HG03175 (cell line): Measurements from ENCODE around the gene SACM1L.

Experiments
- ATAC-seq: cut with Tn5 transposase; IDR thresholded peaks from one replicate; pipeline ENCODE4 v1.9.1; 2021; ENCODE audit warnings: mild to moderate bottlenecking, moderate library complexity; ENCODE audit not compliant: unreplicated experiment

SACM1L gene

DNA sequence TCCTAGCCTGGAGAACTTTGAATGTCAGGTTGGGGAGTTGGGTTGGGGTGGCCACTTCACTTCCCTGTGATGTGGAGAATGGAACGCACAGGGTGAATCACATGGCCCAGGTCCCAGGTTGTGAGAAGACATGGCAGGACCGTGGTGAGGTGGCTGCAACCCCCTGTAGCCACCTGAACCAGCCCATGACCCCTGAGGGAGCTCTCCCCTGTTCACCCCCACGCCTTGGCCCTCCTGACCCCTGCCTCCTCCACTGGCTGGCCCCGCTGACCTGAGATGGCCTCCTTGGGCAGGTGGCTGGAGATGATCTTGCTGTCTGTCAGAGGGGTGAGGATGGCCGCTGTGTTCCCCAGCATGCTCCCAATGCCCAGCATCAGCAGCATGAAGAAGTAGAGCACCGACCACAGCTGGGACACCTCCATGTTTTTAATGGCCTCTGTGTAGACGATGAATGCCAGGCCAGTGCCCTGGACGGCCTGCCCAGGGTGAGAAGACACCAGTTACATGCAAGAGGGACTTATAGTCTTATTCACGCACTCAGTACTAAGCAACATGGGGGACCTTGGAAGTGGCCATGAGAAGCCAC is 76.2 kb downstream of the SACM1L start:
- ATAC-seq: no peak

DNA sequence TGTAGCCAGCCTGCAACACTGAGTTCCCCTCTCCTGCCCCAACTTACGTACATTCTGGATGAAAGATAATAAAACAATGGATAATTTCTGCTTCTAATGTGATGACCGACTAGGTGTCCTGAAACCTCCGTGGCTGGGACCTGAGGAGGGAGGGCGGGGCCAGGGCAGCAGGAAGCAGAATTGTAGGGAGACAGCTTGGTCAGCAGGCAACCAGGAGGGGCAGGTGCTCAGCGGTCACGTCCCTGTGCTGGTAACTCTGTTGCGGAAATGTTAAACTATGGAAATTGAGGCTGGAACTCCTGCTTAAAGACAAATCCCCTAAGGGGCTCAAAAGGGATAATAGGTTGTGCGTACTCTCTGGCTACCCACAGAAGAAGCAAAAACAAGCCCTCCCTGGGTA is 76.8 kb downstream of the SACM1L start:
- no peak for ATAC-seq

DNA sequence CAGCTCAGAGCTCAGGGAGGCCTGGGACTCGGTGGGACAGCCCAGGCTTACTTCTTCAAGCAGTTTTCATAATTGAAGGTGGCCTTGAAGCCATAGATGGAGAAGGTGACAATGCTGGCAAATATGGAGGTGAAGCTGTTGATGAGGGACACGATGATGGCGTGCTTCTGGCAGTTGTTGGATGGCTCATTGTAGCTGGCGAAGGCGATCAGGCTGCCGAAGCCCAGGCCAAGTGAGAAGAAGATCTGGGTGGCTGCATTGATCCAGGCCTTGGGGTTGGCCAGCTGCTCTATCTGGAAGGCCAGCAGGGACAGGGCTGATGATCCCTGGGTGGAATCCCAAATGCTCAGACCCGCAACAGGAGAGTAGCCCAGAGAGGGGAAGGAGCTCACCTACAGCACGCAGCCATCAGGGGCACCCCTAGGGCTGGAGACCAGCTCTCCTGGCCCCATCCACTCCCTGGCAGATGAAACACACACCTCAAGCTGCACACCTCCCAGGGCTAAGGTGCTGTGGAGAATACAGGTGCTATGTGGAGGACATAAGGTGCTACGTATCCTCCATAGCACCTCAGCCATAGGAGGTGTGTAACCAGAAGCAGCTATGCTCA is 82.1 kb downstream of the SACM1L start:
- no peak for ATAC-seq

DNA sequence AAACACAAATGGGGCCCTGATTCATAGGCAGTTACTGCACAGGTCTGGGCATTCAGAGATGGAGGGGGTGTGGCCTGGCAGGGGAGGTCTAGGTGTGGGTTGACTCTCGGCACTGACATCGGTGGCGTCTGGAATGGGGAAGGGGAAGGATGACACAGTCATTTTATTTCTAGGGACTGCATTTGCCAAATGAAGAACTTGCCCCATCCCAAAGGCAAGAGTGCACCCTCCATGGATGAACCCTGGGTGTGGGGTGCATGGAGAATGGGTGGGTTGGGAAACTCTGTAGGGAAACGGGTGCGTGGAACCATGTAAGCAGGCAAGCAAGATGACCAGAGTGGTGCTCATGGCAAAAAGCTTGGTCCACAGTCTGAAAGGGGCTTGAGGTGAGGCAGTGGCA is 82.6 kb downstream of the SACM1L start:
- ATAC-seq: no peak

DNA sequence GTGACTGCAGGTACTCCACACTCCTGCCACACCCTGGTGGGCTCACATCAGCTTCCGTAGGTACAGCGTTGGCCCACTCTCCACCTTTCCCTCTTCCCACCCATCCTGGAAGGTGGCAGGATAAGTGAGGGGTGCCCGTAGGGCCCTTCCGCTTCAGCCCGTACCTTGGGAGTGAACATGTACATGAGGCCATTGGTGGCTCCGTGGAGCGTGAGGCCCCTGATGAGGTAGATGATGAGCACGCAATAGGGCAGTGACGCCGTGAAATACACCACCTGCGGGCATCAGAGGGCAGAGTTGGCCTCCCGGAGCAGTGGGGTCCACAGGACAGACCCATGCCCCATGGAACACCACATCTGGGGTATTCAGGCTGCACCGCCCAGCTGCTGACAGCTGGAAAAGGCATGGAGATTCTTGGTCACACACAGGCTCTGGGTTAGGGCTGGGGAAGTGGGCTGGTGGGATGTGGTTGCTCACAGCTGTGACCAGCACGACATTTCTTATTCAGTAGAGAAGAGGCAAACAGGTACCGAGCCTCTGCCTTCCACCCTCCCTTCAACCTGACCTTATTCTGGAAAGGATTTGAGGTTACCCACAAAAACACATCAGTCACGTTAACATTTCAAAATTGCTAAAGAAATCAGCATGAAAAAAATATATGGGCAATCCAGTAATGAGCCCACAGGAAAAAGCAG is 83.3 kb downstream of the SACM1L start:
- ATAC-seq: no peak

DNA sequence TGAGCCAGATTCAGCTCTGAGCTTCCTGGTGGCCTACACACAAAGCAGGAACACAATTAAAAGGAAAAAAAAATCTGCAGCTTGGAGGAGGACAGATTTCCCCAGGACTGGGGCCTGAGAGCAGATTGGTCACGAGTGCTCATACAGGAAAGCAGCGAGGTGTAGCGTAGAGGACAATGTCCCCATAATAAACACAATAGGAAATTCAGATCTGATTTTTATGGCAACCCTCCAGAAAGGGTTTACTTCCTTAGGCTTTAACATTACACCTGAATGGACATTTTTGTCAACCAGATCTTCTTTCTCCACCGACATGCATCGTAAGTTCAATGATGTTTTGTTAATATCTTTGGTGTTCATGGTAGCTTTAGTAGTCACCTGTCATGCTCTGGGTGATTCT is 83.9 kb downstream of the SACM1L start:
- no peak for ATAC-seq

DNA sequence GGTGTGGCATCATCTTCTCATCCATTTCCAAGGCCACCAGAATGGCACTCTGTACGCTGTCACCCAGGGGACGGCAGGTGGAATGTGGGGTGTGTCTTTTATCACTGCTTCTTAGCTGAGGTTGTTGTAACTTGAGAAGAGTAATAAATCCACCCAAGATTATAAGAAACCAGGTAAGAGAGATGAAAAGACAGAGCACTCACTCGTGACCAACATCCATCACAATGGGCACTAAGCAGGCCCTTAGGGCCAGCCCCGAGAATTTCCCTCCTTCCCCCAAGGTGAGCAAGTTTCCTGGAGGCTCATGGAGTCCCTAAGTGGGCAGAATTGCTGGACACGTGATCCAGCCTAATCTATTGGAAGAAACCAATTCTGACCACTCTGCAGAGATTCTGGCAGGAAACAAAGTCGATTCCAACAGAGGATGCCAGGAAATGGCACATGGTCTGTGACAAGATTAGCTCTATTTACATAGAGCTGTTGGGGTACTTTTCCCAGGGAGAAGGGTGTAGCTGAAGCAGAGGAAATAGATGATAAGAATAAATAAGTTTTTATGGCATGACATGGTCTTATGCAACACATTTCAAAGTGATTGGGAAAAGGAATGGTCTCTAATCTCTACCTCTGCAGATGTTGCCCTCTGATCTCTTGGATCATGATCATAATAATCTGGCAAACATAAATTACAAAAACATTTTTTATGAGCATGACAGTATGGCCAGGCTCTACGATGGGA is 84.7 kb downstream of the SACM1L start:
- no peak for ATAC-seq

DNA sequence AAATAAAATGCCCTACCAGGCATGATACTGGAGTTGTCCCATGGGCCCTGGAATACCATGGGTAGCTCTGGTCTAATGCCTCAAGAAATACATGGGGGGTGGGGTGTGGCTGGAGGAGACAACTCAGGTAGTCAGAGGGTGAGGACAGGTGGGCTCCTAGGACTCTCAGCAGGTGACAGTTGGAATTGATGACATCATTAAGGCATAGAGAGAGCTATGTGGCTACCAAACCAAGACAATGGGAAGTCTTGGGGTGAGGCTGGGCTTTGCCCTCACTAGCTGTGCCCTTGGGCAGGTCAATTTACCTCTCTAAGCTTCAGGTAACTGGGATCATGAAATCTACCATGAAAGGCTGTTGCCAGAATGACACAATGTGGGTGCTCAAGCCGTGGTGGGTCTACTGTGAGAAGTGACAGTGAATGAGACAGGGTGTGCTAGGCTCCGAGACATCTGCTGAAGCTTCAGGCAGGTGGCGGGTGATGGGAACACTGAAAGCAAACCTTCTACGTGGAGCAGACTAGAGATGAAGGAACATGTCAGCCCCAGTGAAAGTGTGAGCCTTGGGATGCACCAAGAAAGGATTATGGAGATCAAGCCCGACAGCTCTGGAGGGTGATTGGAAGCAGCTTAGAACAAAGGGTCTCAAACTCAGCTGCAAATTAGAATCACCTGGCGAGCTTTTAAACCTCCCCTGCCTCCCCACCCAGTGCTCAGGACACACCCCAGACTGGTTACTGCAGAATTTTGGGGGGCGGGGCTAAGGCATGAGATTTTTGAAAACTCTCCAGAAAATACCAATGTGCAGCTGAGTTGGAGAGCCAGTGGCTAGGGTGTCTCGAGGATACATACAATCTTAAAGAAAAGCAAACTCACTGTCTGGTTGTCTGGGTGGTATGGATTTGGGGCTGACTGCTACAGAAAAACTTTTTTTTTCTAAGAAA is 85.7 kb downstream of the SACM1L start:
- ATAC-seq: no peak

DNA sequence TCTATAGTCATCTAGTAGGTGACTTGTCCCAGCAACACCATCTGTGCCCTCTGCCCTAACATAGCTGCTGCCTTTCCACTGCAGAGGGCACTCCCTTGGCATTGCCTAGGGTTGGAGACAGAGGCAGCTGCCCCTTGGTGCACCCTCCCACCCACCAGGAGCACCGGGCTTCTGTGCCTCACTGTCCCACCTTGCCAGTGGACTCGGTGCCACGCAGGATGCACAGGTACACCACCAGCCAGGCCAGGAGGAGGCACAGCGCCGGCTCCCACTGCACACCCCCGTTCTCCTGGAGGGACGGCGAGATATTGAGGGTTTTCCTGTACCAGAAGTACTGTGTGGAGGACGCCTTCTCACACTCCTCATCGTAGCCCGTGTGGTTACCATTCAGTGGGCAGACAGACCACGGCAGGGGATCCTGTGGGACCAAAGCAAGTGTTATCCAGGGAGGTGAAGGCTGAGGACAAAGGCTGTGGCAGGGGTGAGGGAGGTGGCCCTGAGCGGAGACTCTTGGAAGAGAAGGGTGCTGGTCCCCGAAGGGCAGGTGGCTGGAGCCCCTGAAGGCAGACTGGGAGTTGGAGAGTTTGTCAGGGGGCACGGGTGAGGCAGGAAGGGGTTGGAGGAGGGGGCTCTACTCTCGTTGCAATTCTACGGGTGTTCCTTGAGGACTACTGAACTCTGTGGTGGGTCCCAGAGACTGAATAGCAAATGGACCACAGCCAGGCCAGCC is 86.5 kb downstream of the SACM1L start:
- ATAC-seq: no peak

DNA sequence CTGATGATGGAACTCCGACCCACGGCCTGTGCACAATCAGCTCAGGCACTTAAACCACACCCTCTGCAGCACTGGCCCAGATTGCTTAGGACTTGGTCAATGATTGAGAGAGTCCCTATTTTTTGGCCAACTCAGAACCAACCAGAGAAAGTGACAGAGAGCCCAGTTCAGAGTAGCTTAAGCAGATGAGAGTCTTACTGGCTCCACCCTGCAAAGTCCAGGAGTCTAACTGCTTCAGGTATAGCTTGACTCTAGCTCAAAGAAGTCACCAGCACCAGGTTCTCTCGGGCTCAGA is 87.1 kb downstream of the SACM1L start:
- ATAC-seq: no peak

DNA sequence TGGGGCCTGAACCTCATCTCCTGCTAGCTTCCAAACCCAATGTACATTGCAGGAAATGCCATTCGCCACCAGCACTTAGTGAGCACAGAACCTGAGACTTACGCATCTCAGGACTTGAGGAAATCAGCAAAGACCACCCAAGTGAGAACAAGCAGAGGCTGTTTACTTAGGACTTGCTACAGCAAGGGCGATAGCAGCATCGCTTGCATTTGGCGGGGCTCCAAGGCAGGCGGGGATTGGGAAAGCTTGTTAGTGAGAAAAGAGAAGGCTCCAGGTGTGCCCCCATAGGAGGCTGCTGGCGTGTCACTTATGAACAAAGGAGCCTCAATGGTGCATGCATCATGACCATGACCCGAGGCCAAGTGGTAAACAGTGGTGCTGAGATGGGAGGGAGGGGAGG is 87.4 kb downstream of the SACM1L start:
- no peak for ATAC-seq

DNA sequence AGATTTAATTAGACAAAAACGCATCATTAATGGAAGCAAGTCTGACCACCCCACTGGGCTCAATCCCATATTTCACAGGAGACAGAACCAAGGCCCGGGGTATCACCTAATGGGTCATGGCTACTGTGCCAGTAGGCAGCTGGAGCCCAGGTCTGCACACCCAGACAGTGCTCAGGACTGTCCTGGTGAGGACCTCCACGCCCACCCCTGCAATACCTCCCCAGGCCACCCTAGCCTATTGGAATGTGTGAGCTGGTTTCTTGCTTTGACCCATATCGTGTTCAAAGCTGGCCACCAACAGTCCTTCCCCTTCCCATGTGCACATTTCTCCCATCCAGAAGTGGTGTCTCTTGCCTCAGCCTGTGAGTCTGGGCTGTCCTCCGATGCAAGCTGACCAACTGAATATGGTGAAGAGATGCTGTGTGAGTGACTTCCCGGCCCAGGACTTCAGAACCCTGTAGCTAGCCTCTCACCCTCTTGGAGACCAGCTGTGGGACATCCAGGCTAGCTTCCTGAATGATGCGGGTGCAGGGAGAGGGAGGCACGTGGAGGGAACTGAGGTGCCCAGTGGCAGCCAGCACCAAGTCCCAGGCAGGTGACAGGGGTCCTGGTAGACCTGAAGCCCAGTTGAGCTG is 88.0 kb downstream of the SACM1L start:
- ATAC-seq: no peak

DNA sequence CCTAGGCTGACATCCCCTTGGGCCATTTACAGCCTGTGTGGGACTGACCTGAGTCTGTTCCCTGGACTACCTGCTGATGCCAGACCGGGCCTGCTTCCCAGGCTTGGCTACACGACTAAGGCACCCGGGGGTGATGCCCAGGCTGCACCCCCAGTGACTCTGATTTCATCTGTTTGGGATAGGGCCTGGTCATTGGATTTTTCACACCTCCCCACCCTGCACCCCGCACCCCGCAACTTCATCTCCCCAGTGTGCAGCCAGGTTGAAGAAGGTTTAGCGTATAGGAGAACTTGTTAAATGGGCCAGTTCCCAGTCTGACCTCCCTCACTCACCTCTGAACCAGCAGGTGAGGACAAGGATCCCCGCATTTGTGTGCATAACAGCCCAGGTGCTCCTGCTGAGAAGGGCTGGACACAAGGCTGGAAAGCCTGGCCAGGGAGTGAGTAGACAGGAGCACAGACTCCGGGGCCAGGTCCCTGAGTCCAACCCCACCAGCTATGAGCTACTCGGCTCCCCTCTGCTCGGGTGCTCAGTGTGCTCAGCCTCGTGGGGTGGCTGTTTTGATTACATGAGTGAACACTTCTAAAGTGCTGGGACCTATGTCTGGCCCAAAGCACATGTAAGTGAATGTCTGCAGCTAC is 88.7 kb downstream of the SACM1L start:
- ATAC-seq: no peak

DNA sequence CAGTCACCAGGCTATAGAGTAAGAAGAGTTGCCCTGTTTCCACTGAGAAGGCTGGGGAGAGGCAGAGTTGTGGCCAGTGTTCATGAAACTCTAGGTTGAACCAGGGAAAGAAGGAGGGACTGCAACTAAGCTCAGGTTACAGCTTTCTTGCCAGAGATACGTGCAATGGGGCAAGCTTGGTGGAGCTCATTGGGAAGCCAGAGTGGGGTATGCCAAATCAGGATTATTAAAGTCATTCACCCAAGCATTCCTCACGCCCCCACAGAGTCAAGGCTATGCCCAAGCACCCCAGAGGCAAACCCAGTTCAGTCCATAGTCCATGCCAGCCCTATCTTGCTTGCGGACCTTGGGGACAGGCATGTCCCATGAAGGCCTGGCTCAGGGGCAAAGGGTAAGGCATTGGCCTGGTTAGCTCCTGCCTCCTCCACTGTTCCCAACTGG is 89.6 kb downstream of the SACM1L start:
- ATAC-seq: no peak

DNA sequence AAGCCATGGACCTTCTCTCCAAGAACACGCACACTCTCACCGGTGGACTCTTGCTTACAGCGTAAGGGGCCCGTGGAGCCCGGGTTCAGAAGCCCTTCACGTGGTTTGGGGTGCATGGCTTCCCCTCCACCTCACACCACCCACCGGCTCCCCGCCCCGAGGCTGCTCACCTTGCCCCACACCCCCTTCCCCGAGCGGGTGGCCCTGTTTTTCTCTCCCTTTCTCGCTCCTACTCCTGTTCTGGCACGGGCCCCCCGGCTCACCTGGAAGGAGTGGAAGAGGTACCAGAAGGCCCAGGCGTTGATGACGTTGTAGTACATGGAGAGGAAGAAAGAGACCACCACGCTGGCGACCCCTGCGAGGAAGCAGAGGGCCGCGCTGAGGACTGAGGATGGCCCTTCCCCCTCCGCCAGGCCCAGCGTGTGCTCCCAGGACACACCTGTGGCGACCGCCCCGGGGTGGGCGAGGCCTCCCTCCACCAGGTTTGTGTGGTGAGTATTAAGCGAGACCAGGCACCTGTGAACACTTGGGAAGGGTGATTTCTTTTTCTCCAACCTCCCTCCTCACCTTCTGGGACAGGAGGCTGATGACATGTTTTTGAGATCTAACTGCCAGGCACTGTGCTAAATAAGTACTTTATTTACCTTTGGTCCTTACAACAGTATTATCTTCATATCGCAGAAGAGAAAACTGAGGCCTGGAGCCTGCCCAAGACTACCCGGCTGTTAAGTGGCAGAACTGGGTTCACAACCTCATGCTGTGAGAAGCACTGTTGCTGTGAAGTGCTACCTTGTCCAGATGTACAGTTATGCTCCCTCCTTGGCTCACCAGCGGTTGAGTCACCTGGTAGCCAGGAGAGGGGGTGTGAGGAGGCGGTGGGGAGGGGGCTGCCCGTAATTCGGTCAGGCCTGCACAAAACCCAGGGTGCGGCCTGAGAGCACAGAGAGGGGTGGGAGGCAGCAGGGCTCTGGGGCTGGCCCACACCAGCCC is 90.8 kb downstream of the SACM1L start:
- ATAC-seq: no peak

DNA sequence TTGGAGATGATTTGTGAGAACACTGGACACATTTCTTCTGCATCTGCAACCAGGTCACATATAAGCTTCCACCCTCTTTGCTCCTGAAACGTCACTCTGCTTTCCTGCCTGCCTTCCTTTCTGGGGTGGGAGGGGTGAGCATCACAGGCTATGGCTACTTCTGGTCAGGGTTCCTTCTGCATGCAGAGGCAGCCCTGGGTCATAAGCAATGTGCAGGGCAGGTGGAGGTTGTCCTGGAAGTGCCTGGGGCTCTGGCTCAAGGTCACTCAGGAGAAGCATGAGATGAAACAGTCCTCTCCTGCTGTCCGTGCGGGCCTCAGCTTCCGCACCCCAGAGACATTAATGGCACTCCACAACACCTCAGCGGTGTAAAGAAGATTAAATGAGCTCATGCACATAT is 92.1 kb downstream of the SACM1L start:
- ATAC-seq: no peak

DNA sequence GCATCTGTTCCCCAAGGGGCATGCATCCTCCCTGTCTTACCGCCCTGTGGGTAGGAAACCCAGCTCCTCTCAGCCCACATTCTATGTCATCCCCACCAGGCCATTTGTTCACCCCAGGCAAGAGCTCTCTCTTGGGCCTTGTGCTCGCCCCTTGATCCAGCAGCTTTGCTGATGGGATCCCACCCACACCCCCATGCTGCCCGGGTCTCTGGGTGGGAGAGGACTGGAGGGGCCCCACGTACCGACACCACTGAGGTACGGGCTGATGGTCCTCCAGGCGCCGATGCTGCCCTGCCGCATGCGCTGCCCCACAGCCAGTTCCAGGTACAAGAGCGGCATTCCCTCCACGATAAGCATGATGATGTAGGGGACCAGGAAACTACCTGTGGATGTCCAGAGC is 92.6 kb downstream of the SACM1L start:
- no peak for ATAC-seq

DNA sequence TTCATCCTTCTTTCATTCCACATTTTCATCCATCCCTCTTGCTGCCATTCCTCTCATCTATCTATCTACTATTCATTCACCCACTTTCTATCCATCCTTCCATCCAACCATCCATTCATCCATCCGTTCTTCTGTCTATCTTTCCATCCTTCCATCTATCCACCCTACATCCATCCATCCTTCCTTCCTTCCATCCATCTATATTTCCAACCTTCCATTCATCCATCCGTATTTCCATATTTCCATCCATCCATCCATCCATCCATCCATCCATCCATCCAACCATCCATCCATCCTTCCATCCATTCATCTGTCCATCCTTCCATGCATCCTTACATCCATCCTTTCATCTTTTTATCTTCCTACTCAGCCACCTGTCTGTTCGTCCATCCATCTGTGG is 93.2 kb downstream of the SACM1L start:
- ATAC-seq: no peak
